Upper lobe of left lung (tissue), 4 donors: ENCODE results near the gene ZNF638.

ENCODE experiments used
- EP300 ChIP-seq, 4 donors: sonication (generic); formaldehyde crosslinking; IDR thresholded peaks; one replicate each; pipeline ENCODE4 v1.5.1; 2017; ENCODE audit warnings: antibody characterized with exemption in 4 of 4, control low read depth in 2 of 4
- TF ChIP-seq, protein P1 (sequence below), 6 experiments: fragments of 450-650 bp in 4 of 6; fragments of 200-600 bp in 2 of 6; sonication (generic) in 2 of 6; IDR thresholded peaks; one replicate each; pipeline ENCODE4 v1.5.1; 2016 to 2019; ENCODE audit warnings: antibody characterized with exemption in 6 of 6

DNA sequence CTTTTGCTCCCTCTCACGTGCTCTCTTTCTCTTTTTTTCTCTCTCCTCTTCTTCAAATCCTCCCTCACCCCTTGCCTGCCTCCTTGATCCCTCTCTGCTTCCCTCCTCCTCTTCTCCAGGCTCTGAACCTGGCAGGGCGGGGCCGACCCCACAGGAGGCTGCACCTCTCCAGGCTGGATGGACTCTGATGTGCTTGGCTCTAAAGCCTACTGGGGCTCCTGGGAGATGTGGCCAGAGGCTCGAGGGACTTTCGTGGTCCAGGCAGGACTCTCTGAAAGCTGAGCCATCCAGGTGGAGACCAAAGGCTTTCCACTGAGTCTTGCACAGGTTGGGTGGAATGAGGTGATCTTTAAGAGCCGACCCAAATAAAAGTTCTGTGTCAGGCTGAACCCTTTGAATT lies 147.2 kb downstream of the ZNF638 start:
- TF ChIP-seq, protein P1, sequence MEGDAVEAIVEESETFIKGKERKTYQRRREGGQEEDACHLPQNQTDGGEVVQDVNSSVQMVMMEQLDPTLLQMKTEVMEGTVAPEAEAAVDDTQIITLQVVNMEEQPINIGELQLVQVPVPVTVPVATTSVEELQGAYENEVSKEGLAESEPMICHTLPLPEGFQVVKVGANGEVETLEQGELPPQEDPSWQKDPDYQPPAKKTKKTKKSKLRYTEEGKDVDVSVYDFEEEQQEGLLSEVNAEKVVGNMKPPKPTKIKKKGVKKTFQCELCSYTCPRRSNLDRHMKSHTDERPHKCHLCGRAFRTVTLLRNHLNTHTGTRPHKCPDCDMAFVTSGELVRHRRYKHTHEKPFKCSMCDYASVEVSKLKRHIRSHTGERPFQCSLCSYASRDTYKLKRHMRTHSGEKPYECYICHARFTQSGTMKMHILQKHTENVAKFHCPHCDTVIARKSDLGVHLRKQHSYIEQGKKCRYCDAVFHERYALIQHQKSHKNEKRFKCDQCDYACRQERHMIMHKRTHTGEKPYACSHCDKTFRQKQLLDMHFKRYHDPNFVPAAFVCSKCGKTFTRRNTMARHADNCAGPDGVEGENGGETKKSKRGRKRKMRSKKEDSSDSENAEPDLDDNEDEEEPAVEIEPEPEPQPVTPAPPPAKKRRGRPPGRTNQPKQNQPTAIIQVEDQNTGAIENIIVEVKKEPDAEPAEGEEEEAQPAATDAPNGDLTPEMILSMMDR (IDR thresholded peaks at IDR 0.05): no peak
- no peak for TF ChIP-seq EP300 (IDR thresholded peaks at IDR 0.05)
